ENCODE measurements around the gene PSMA5.

- no peak for TF ChIP-seq ZNF274 (IDR thresholded peaks at IDR 0.05; ENCODE audit: low read depth, low read length)
- no peak for TF ChIP-seq SUZ12 (IDR thresholded peaks at IDR 0.05; ENCODE audit: extremely low read depth, insufficient read depth, insufficient read length)
These were observed 58.6 kb downstream of the PSMA5 start for GRCh38 chr1:109367626-109368025.
